Midbrain (tissue), 1 donor: ENCODE data around the gene NXPH2.
"Not testable (repeated sequence)": the region's sequence is repeated elsewhere in the genome, so short reads cannot be mapped to it uniquely, and the experiment has no call there.

Experiments used
- DNase-seq: peaks from one replicate; lab custom pipeline; 2025; lab: John Stamatoyannopoulos, UW

Gene NXPH2

DNA sequence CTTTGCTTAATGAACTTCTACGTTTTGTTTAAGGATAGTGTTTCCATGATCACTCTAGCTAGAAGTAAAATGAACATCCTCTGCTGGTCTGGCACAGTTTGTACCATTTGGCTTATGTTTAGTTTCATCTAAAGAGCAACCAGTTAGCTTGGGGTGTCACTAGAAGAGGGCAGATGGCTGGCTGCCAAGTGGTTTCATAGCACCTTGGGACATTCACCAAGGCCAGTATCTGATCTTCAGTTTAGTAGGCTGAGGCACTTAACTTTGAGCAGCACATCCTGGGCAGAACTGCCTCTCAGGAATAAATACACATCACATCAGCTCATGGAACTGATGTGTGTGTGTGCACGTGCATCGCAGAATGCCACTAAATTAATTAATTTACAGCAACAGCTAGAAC lies 68.4 kb downstream of the NXPH2 start:
- no peak for DNase-seq

GRCh38 chr2:138708682-138709241 lies 71.4 kb downstream of the NXPH2 start:
- DNase-seq, result peak; percentile 25

DNA sequence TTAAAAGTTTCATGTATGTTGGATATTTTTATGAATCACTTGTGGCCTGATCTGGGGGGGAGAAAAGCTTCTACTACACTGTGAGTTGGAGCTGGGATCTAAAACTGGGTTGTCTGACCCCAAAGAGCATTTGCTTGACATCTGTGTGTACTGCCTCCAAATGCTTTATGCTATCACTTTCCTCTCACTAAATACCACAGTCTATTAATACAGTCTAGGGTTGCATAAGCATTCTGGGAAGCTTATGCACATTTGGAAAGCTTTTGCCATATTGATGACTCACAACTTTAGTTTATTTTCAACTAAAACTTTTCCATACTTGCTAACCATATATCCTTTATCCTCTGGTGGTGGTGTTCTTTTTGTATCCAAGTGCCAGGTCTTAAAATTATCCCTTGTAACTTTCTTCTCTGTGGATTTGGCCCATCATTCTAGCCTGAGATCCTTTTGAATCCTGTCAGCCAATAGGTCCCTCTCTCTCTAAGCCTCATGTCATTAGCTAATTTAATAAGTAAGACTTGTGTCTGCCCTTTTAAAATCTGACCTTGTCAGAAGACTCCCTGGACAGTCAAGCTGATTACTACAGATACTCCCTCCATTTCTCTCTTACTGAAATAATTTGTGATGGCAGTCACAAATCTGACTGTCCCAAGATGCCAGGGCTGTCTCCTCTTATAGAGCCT lies 72.7 kb downstream of the NXPH2 start:
- DNase-seq, result no peak

DNA sequence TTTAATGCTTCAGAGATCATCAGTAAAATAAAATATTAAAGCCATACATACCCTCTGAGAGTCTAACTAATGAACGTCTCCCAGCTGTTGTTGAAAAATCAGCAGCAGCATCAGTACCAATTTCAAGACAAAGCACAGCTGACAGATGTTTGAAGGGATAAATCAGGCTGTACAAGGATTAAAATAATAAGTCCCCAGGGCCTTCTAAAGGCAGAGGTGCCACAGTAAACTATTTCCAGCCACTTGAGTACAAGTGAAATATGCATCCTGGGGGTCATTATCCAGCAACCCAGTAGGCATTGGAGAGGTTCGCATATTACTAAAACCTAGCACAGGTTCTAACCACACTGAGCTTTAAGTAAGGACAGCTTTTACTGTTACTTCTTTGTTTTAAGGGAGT lies 76.9 kb downstream of the NXPH2 start:
- DNase-seq, result no peak

GRCh38 chr2:138700716-138701115 lies 79.5 kb downstream of the NXPH2 start:
- no peak for DNase-seq

GRCh38 chr2:138699421-138699820 lies 80.8 kb downstream of the NXPH2 start:
- no peak for DNase-seq

DNA sequence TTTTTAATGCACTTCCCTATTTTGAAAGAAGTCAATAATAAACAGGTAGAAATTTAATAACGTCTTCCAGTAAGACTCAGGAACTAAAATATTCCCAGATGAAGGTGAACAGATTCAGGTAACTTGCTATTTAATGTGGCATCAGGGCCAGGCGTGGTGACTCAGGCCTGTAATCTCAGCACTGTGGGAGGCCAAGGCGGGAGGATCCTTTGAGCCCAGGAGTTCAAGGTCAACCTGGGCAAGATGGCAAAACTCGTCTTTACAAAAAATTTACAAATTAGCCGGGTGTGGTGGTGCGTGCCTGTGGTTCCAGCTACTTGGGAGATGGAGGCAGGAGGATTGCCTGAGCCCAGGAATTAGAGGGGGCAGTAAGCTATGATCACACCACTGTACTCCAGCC lies 81.8 kb downstream of the NXPH2 start:
- no peak for DNase-seq

DNA sequence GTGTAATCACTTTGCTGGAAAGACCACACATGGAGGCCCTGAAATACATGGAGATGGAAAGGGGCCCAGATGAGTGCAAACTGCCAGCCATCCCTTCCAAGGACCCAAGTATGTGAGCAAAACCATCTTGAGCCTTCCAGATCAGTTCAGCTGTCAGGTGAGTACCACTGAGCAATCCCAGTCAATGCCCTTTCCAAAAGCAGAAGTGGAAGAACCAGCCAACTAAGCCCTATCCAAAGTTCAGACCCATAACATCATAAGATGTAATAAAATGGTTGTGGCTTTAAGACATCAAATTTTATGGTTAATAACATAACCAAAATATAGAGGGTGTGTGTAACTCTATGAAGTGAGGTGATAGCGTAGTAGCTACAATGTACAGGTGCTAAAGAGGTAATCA lies 88.5 kb downstream of the NXPH2 start:
- DNase-seq, result no peak

- no peak for DNase-seq
These were observed 90.5 kb downstream of the NXPH2 start for GRCh38 chr2:138689705-138690104.

DNA sequence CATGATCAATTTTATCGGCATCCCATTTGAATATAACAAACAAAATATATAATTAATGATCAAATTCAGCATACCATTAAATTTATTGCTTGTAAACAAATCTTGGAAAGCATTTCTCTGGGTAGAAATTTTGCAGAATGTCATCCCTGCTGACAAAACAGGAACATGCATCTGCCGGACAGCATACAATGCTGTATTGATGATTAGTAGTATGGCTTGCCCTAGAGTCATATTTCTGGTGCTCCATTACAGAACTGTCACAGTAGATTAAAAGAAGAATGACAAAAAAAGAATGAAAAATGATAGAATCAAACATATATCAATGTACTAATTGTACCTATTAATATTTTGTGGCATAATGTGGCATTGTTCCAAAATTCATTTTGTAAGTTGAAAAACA lies 98.0 kb downstream of the NXPH2 start:
- DNase-seq, result no peak

DNA sequence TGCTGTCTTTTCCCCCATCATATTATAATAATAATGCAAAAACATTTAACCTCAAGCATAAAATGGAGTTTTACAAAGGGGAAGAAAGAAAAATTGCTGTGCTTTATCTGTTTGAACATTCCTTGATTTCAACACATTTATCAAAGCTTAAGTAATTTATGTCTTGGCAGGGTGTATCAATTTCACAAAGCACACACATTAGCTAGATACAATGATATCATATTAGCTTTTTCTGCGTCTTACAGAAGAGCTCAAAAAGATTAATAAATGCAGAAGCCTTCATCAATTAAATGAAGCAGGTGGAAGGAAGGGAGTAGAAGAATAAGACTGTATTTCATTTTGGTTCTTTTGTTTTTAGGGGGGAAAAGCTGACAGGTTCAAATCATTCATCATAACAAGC lies 103.0 kb downstream of the NXPH2 start:
- no peak for DNase-seq

DNA sequence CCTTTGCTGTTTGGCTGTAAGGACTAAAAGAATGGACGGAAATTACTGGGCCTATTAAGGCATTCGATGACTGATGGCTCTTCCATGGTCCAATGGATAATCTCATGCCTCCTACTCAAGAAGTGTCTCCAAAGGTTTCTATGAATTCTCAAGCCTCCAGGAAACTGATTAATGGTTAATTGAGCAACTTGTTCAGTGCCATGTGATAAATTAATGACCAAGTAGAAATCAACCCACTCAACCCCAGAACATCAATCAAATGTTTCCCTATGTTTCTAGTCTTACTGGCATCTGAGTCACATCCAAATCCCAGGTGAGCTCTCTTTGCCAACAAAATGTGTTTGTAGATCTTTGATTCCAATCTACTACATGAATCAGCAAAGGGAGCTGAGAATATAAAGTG lies 103.6 kb downstream of the NXPH2 start:
- no peak for DNase-seq

DNA sequence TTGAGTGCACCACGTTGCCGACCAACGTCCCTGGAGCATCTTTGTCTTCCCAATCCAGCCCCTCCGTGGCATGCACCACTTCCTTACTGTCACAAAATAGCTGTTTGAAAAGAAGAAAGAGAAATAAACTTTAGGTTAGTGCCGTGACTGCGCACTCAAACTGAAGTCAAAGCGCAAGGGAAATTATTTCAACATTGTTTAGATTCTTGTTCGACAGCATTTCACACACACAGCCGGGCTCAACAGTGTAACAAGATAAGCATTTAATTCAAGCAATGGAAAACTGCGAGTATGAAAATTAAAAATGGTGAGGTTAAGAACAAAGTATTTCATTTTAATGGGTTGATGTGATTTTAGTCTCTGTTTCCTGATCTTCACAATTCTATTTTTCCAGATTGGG lies 108.6 kb downstream of the NXPH2 start:
- DNase-seq, result no peak

GRCh38 chr2:138670734-138671133 lies 109.5 kb downstream of the NXPH2 start:
- DNase-seq, result no peak

GRCh38 chr2:138665937-138666336 lies 114.3 kb downstream of the NXPH2 start:
- no peak for DNase-seq

- DNase-seq, result no peak
These were observed 121.8 kb downstream of the NXPH2 start for GRCh38 chr2:138658187-138658894.

DNA sequence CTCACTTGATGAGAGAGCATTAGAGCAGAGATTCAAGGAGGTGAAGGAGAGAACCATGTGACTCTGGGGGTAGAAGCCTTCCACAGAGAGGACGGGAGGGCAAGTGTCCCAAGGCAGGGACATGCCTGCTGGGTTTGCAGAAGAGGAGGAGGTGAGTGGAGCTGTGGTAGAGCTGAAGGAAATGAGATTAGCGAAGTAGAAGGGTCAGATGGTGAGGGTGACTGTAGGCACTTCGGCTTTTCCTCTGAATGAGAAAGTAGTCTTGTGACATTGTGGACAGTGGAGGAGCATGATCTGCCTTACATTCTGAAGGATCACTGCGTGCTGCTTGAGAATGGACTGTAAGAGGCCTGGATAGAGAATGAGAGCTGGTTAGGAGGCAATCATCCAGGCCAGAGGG lies 126.0 kb downstream of the NXPH2 start:
- no peak for DNase-seq

DNA sequence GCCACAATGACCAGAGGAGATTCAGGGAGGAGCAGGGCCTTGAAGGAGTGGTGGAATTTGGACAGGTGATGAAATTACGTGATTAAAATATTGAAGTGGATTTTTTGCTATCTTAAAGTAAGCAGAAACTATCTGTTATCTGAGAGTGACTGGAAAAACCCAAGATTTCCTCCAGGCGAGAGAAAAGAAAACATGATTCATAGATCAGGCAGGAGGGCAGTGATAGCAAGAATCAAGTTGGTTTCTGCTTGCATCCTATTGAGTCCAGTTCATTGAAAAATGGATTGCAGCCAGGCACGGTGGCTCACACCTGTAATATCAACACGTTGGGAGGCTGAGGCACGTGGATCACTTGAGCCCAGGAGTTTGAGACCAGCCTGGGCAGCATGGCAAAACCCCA lies 127.8 kb downstream of the NXPH2 start:
- DNase-seq, result no peak

DNA sequence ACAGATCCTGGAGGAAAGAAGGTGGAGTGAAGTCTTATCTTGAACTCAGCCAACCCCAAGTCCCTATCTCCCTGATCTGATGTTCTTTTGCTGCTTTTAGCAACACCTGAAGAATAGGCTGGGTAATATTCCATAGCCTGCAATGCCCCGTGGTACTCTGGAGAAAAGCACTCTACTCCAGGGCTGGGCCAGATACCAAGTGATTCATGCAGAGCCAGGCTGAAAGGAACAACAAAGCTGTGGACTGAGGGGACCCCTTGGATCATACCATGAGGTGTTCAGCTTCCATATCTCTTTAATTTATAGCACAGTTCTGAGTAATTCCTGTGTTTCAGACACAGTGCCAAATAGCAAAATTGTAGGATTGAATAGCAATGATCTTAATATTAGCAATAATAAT lies 130.6 kb downstream of the NXPH2 start:
- no peak for DNase-seq

DNA sequence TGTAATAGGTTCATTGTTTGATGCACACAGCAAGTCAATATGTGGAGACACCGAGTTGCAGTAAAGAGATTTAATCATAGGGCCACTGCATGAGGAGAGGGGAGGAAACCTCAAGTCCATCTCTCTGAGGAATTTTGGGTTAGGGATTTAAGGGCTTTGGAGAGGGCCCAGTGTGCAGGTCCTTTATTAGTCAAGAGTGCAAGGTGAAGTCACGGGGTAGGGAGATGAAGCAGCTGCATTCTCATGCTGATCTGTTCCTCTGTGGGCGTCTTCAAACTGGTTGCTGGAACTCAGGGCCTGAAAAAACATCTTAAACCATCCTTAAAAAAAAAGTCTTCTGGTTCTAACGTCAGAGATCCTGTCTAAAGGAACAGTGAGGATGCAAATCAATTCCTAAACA lies 131.6 kb downstream of the NXPH2 start:
- no peak for DNase-seq

GRCh38 chr2:138644776-138645175 lies 135.4 kb downstream of the NXPH2 start:
- DNase-seq, result not testable (repeated sequence)

DNA sequence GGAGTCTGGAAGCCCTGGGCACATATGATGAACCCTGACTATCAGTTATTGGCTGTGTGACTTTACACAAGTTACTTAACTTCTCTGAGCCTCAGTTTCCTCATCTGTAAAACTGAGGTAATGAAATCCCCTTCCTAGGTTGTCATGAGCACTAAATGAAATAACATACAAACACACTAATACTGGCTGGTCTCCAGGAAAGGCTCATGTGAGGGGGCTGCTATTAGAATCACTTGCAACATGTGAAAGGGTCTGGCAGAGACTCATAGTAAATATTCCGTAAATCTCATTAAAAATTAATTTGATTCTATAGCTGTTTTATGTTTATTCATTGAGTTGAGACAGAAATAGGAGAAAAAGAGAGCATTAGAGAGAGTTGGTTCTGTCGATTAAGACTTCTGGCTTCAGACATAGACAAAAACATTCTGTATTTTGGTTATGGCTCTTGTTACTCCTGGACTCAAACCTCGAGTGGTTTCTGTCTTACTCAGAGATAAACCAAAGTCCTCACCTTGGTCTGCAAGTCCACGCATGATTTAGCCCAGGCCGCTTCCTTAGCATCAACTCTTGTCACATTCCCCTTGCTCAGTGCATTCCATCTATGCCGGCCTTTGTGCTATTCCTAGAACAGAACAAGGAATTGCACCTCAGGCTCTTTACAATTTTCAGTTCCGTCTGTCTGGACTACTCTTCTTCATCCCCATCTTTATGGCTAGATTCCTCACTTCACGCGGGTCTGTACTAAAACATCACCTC lies 139.1 kb downstream of the NXPH2 start:
- no peak for DNase-seq

DNA sequence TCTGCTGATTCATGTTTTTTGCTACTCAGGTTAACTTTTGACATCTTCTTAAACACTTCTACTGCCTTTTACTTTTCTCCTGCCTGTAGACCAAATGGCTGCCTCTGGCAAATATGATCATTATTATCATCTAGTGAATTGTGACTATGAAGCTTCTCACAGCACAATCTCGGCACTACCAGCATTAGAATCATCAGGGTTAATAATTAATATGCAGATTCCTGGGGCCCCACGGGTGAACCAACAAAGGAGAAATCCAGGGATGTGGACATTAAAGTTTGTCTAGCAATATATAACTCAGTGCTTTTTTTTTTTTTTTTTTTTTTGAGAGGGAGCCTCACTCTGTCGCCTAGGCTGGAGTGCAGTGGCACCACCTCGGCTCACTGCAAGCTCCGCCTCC lies 142.5 kb downstream of the NXPH2 start:
- no peak for DNase-seq
